SK-N-SH treated with all-trans-retinoic acid at 6 μM for 48 hours (cell line): ENCODE data around the gene CSNK2A2.

Experiments used
- ATAC-seq: fragments of 200-7000 bp; cut with Tn5 transposase; 3 replicates; pipeline ENCODE4 v1.9.1; 2020; ENCODE audit warnings: mild to moderate bottlenecking, moderate library complexity
- ARNTL ChIP-seq: fragments of 450-650 bp; formaldehyde crosslinking; IDR thresholded peaks from 2 replicates; pipeline ENCODE4 v1.5.0; 2020; ENCODE audit warnings: low read depth, mild to moderate bottlenecking, moderate library complexity, borderline replicate concordance
- BACH2 ChIP-seq: fragments of 250-450 bp; sonication (Bioruptor Pico); IDR thresholded peaks from 2 replicates; pipeline ENCODE4 v1.9.0; 2021; ENCODE audit warnings: mild to moderate bottlenecking, borderline replicate concordance
- CSDC2 ChIP-seq: fragments of 250-450 bp; sonication (Bioruptor Pico); IDR thresholded peaks from 2 replicates; pipeline ENCODE4 v1.5.0; 2020; ENCODE audit warnings: mild to moderate bottlenecking, moderate library complexity
- ESRRG ChIP-seq: fragments of 250-450 bp; sonication (Bioruptor Pico); IDR thresholded peaks from 2 replicates; pipeline ENCODE4 v1.6.1; 2021; ENCODE audit warnings: mild to moderate bottlenecking
- GLIS3 ChIP-seq: fragments of 250-450 bp; sonication (Bioruptor Pico); IDR thresholded peaks from 2 replicates; pipeline ENCODE4 v1.5.0; 2020; ENCODE audit warnings: mild to moderate bottlenecking, moderate library complexity
- ISL1 ChIP-seq: fragments of 250-450 bp; sonication (Bioruptor Pico); IDR thresholded peaks from 2 replicates; pipeline ENCODE4 v2.1.2; 2022; ENCODE audit warnings: mild to moderate bottlenecking, moderate library complexity
- OSR1 ChIP-seq: fragments of 250-450 bp; sonication (Bioruptor Pico); IDR thresholded peaks from 2 replicates; pipeline ENCODE4 v1.8.0; 2022; ENCODE audit warnings: moderate library complexity, mild to moderate bottlenecking, inconsistent platforms
- PATZ1 ChIP-seq: fragments of 250-450 bp; sonication (Bioruptor Pico); IDR thresholded peaks from 2 replicates; pipeline ENCODE4 v1.8.0; 2020; ENCODE audit warnings: mild to moderate bottlenecking, moderate library complexity, borderline replicate concordance
- PPARA ChIP-seq: fragments of 250-450 bp; sonication (Bioruptor Pico); IDR thresholded peaks from 2 replicates; pipeline ENCODE4 v1.5.0; 2020; ENCODE audit warnings: mild to moderate bottlenecking, borderline replicate concordance
- RARB ChIP-seq: fragments of 250-450 bp; sonication (Bioruptor Pico); IDR thresholded peaks from 2 replicates; pipeline ENCODE4 v1.8.0; 2021; ENCODE audit warnings: mild to moderate bottlenecking, moderate library complexity
- SNAI2 ChIP-seq: fragments of 250-450 bp; sonication (Bioruptor Pico); IDR thresholded peaks from 2 replicates; pipeline ENCODE4 v1.5.0; 2020; ENCODE audit warnings: mild to moderate bottlenecking, moderate library complexity
- TCF4 ChIP-seq: fragments of 250-450 bp; sonication (Bioruptor Pico); IDR thresholded peaks from 2 replicates; pipeline ENCODE4 v1.8.0; 2021; ENCODE audit warnings: mild to moderate bottlenecking, moderate library complexity, borderline replicate concordance
- TOX ChIP-seq: fragments of 250-450 bp; sonication (Bioruptor Pico); IDR thresholded peaks from 2 replicates; pipeline ENCODE4 v1.8.0; 2021; ENCODE audit warnings: mild to moderate bottlenecking, moderate library complexity, borderline replicate concordance
- ZC3H10 ChIP-seq: fragments of 250-450 bp; sonication (Bioruptor Pico); IDR thresholded peaks from 2 replicates; pipeline ENCODE4 v1.5.1; 2021; ENCODE audit warnings: mild to moderate bottlenecking, moderate library complexity
- ZFP3 ChIP-seq: fragments of 250-450 bp; sonication (Bioruptor Pico); IDR thresholded peaks from 2 replicates; pipeline ENCODE4 v1.5.0; 2020; ENCODE audit warnings: mild to moderate bottlenecking, moderate library complexity
- ZNF70 ChIP-seq: fragments of 450-650 bp; formaldehyde crosslinking; IDR thresholded peaks from 2 replicates; pipeline ENCODE4 v1.5.0; 2020; ENCODE audit warnings: mild to moderate bottlenecking, moderate library complexity
- ZNF8 ChIP-seq: fragments of 450-650 bp; formaldehyde crosslinking; IDR thresholded peaks from 2 replicates; pipeline ENCODE4 v1.5.0; 2020; ENCODE audit warnings: mild to moderate bottlenecking, moderate library complexity
- TF ChIP-seq, protein P1 (sequence below): fragments of 250-450 bp; sonication (Bioruptor Pico); IDR thresholded peaks from 2 replicates; pipeline ENCODE4 v1.5.1; 2021; ENCODE audit warnings: mild to moderate bottlenecking, moderate library complexity
- TF ChIP-seq, protein P2 (sequence below): fragments of 250-450 bp; sonication (Bioruptor Pico); IDR thresholded peaks from 2 replicates; pipeline ENCODE4 v1.8.0; 2021; ENCODE audit warnings: low read depth, mild to moderate bottlenecking, moderate library complexity, borderline replicate concordance
- TF ChIP-seq, protein P3 (sequence below): fragments of 250-450 bp; sonication (Bioruptor Pico); IDR thresholded peaks from 2 replicates; pipeline ENCODE4 v1.5.0; 2020; ENCODE audit warnings: mild to moderate bottlenecking, moderate library complexity
- TF ChIP-seq, protein P4 (sequence below): fragments of 250-450 bp; sonication (Bioruptor Pico); IDR thresholded peaks from 2 replicates; pipeline ENCODE4 v1.5.1; 2020; ENCODE audit warnings: low read depth, mild to moderate bottlenecking, moderate library complexity

Gene CSNK2A2

GRCh38 chr16:58198022-58198683, at the start of gene CSNK2A2:
Gene CSNK2A2 (minus strand): TSS chr16:58198106. CDS start chr16:58197736, 370 bp downstream.
- ATAC-seq: peak; percentile 90

GRCh38 chr16:58243528-58244004, 45.7 kb upstream of the CSNK2A2 start:
- no peak for ATAC-seq
- TF ChIP-seq BACH2 (CRISPR knock-in tag) (no peak), TOX (CRISPR knock-in tag) (no peak), RARB (CRISPR knock-in tag) (no peak), TCF4 (CRISPR knock-in tag) (no peak), ESRRG (CRISPR knock-in tag) (no peak)
- TF ChIP-seq, protein P1, sequence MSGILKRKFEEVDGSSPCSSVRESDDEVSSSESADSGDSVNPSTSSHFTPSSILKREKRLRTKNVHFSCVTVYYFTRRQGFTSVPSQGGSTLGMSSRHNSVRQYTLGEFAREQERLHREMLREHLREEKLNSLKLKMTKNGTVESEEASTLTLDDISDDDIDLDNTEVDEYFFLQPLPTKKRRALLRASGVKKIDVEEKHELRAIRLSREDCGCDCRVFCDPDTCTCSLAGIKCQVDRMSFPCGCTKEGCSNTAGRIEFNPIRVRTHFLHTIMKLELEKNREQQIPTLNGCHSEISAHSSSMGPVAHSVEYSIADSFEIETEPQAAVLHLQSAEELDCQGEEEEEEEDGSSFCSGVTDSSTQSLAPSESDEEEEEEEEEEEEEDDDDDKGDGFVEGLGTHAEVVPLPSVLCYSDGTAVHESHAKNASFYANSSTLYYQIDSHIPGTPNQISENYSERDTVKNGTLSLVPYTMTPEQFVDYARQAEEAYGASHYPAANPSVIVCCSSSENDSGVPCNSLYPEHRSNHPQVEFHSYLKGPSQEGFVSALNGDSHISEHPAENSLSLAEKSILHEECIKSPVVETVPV (CRISPR knock-in tag): no peak
- TF ChIP-seq, all 23 proteins: peak for 0

More at GRCh38 chr16:58198022-58198683, at the start of gene CSNK2A2:
- TF ChIP-seq GLIS3 (CRISPR knock-in tag) (no peak), SNAI2 (CRISPR knock-in tag) (no peak), ZNF8 (CRISPR knock-in tag) (no peak), ISL1 (no peak), BACH2 (CRISPR knock-in tag) (no peak), TOX (CRISPR knock-in tag) (no peak), ARNTL (CRISPR knock-in tag) (no peak), ZNF70 (CRISPR knock-in tag) (no peak), ZC3H10 (CRISPR knock-in tag) (no peak), PPARA (no peak), TCF4 (CRISPR knock-in tag) (no peak), RARB (CRISPR knock-in tag) (no peak), CSDC2 (CRISPR knock-in tag) (no peak), ESRRG (CRISPR knock-in tag) (no peak), OSR1 (CRISPR knock-in tag) (no peak)
- TF ChIP-seq, protein P2, sequence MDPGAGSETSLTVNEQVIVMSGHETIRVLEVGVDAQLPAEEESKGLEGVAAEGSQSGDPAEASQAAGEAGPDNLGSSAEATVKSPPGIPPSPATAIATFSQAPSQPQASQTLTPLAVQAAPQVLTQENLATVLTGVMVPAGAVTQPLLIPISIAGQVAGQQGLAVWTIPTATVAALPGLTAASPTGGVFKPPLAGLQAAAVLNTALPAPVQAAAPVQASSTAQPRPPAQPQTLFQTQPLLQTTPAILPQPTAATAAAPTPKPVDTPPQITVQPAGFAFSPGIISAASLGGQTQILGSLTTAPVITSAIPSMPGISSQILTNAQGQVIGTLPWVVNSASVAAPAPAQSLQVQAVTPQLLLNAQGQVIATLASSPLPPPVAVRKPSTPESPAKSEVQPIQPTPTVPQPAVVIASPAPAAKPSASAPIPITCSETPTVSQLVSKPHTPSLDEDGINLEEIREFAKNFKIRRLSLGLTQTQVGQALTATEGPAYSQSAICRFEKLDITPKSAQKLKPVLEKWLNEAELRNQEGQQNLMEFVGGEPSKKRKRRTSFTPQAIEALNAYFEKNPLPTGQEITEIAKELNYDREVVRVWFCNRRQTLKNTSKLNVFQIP (CRISPR knock-in tag): no peak
- TF ChIP-seq, protein P3, sequence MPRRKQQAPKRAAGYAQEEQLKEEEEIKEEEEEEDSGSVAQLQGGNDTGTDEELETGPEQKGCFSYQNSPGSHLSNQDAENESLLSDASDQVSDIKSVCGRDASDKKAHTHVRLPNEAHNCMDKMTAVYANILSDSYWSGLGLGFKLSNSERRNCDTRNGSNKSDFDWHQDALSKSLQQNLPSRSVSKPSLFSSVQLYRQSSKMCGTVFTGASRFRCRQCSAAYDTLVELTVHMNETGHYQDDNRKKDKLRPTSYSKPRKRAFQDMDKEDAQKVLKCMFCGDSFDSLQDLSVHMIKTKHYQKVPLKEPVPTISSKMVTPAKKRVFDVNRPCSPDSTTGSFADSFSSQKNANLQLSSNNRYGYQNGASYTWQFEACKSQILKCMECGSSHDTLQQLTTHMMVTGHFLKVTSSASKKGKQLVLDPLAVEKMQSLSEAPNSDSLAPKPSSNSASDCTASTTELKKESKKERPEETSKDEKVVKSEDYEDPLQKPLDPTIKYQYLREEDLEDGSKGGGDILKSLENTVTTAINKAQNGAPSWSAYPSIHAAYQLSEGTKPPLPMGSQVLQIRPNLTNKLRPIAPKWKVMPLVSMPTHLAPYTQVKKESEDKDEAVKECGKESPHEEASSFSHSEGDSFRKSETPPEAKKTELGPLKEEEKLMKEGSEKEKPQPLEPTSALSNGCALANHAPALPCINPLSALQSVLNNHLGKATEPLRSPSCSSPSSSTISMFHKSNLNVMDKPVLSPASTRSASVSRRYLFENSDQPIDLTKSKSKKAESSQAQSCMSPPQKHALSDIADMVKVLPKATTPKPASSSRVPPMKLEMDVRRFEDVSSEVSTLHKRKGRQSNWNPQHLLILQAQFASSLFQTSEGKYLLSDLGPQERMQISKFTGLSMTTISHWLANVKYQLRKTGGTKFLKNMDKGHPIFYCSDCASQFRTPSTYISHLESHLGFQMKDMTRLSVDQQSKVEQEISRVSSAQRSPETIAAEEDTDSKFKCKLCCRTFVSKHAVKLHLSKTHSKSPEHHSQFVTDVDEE (CRISPR knock-in tag): no peak
- TF ChIP-seq, protein P4, sequence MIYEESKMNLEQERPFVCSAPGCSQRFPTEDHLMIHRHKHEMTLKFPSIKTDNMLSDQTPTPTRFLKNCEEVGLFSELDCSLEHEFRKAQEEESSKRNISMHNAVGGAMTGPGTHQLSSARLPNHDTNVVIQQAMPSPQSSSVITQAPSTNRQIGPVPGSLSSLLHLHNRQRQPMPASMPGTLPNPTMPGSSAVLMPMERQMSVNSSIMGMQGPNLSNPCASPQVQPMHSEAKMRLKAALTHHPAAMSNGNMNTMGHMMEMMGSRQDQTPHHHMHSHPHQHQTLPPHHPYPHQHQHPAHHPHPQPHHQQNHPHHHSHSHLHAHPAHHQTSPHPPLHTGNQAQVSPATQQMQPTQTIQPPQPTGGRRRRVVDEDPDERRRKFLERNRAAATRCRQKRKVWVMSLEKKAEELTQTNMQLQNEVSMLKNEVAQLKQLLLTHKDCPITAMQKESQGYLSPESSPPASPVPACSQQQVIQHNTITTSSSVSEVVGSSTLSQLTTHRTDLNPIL (CRISPR knock-in tag): no peak
- TF ChIP-seq, protein P1 (CRISPR knock-in tag): no peak

- ATAC-seq: no peak; the same call in 2 of the 3 replicates
- TF ChIP-seq GLIS3 (CRISPR knock-in tag) (no peak), ISL1 (no peak), PATZ1 (CRISPR knock-in tag) (no peak), PPARA (no peak), ZNF70 (CRISPR knock-in tag) (no peak), ESRRG (CRISPR knock-in tag) (no peak), ZFP3 (CRISPR knock-in tag) (no peak), SNAI2 (CRISPR knock-in tag) (no peak), ZNF8 (CRISPR knock-in tag) (no peak), OSR1 (CRISPR knock-in tag) (no peak), ZC3H10 (CRISPR knock-in tag) (no peak)
- TF ChIP-seq, protein P1 (CRISPR knock-in tag): no peak
- TF ChIP-seq, protein P2 (CRISPR knock-in tag): no peak
Measured at GRCh38 chr16:58236831-58237230, 38.9 kb upstream of the CSNK2A2 start.
